Right renal cortex interstitium (tissue), 3 donors: ENCODE data around the gene PDE4B. TPM values are rescaled to one million over a fixed set of nuclear protein-coding genes. Genes with fewer than 3 reads are reported as not detected.

Source experiments
- DNase-seq, 3 donors: peaks; one replicate each; pipeline ENCODE4 v3.0.0-alpha.2; 2013; ENCODE audit warnings: low read depth in 3 of 3, low spot score in 2 of 3
- polyA plus RNA-seq, 3 donors: library from polyadenylated mRNA; unstranded; fragments of 120-200 nt; gene quantifications; one replicate each; pipeline ENCODE4 v1.2.1, GENCODE V29; 2013; ENCODE audit not compliant: insufficient read length in 3 of 3

PDE4B gene
- polyA plus RNA-seq, 3 donors, result 7.3 to 10.0 (median 10.0) TPM

- no peak for DNase-seq
These were observed 87.9 kb downstream of the PDE4B start for GRCh38 chr1:65880611-65881010.

- DNase-seq, result no peak
These were observed 88.4 kb downstream of the PDE4B start for GRCh38 chr1:65881067-65881594.

GRCh38 chr1:65882076-65882475, 89.4 kb downstream of the PDE4B start:
- no peak for DNase-seq

GRCh38 chr1:65889441-65889840, 96.7 kb downstream of the PDE4B start:
- DNase-seq, result no peak

- no peak for DNase-seq
These were observed 97.6 kb downstream of the PDE4B start for GRCh38 chr1:65890201-65890843.

GRCh38 chr1:65894738-65895605, 102.3 kb downstream of the PDE4B start:
- no peak for DNase-seq

GRCh38 chr1:65896721-65897120, 104.0 kb downstream of the PDE4B start:
- no peak for DNase-seq

- no peak for DNase-seq
These were observed 104.8 kb downstream of the PDE4B start for GRCh38 chr1:65897485-65897884.

GRCh38 chr1:65904681-65905083, 112.0 kb downstream of the PDE4B start:
- DNase-seq, result no peak

GRCh38 chr1:65910432-65910831, 117.7 kb downstream of the PDE4B start:
- DNase-seq, result no peak

GRCh38 chr1:65911679-65912078, 119.0 kb downstream of the PDE4B start:
- no peak for DNase-seq

GRCh38 chr1:65918564-65918963, 125.9 kb downstream of the PDE4B start:
- no peak for DNase-seq

GRCh38 chr1:65921446-65921845, 128.8 kb downstream of the PDE4B start:
- no peak for DNase-seq

GRCh38 chr1:65924471-65924870, 131.8 kb downstream of the PDE4B start:
- no peak for DNase-seq

GRCh38 chr1:65938506-65938905, 145.8 kb downstream of the PDE4B start:
- no peak for DNase-seq

- DNase-seq, result no peak
These were observed 146.5 kb downstream of the PDE4B start for GRCh38 chr1:65939191-65939590.

GRCh38 chr1:65939636-65940035, 146.9 kb downstream of the PDE4B start:
- DNase-seq, result no peak

GRCh38 chr1:65940126-65940525, 147.4 kb downstream of the PDE4B start:
- no peak for DNase-seq

GRCh38 chr1:65942476-65942875, 149.8 kb downstream of the PDE4B start:
- DNase-seq, result no peak

- DNase-seq, result no peak
These were observed 153.7 kb downstream of the PDE4B start for GRCh38 chr1:65946376-65946775.

- no peak for DNase-seq
These were observed 154.3 kb downstream of the PDE4B start for GRCh38 chr1:65946960-65947359.
